ENCODE measurements around the gene B4GALT5. TPM values are rescaled to one million over a fixed set of nuclear protein-coding genes. Genes with fewer than 3 reads are reported as not detected.
A peak's percentile ranks its signal among the peaks of the same experiment; 100 is the strongest.
"Not testable (repeated sequence)": the region's sequence is repeated elsewhere in the genome, so short reads cannot be mapped to it uniquely, and the experiment has no call there.

Gene B4GALT5, protein sequence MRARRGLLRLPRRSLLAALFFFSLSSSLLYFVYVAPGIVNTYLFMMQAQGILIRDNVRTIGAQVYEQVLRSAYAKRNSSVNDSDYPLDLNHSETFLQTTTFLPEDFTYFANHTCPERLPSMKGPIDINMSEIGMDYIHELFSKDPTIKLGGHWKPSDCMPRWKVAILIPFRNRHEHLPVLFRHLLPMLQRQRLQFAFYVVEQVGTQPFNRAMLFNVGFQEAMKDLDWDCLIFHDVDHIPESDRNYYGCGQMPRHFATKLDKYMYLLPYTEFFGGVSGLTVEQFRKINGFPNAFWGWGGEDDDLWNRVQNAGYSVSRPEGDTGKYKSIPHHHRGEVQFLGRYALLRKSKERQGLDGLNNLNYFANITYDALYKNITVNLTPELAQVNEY
- polyA plus RNA-seq (ENCODE audit: low read depth in 6 of 6) = under 1 TPM in 5 of 6 donors, not detected in 1; 0.60 to 0.87 (median 0.71) TPM

DNA sequence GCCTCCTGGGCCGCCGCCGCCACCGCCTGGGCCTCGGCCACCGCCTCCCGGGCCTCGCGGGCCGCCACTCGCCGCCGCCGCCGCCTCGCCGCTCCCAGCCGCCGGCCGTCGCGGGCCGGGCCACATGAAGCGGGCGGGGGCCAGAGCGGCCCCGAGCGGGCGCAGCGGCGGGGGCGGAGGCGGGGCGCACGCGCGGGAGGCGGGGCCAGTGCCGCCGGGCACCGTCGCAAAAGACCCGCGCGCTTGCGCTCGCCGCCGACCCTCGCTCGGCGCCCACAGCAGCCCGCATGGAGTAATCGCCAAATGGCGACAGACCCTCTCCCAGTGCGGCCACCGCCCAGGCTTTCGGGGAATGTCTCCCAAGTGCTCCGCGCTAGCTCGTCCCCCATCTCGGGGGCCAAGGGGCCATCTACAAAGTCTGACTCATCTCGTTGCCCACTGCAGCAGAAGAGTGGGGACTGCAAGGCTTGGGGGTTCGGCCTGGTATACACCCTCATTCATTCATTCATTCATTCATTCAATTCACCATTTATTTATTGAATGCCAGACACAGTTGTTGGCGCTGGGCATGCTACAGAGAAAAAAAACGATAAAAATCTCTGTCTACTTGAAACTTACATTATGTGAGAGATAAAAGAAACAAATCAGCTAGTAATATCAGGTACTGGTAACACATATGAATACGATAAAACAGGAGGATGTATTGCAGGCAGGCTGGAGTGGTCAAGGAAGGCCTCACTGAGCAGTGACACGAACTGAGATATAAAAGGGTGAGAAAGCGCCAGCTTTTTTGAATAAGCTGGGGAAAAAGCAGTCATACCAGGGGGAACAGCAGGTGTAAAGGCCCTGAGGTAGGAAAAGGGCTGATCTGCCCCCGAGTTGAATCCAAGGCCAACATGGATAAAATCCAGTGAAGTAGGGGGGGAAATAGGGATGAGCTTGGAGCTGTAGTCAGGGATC lies at the start of gene B4GALT5:
TSS of gene B4GALT5 (minus strand) at position 126 of the 960 bp plus-strand sequence. CDS start 188 bp downstream, outside the sequence.
- ATAC-seq (ENCODE audit: low read depth in 2 of 2) = peak; percentile 81 to 82
- Mint-ChIP-seq H3K4me1 (peaks cover 27 to 39% (median 36%) of the 10 kb centered on the region in 3 donors), H3K4me3 (peak within 1 kb of the TSS; percentile 79 to 94 (median 90)), H3K27me3 (no peaks in the 10 kb centered on the region), H3K36me3 (no peaks in the 10 kb centered on the region), H3K27ac (peak within 1 kb of the TSS; percentile 53 to 92 (median 86)), H3K9me3 (no peaks in the 10 kb centered on the region)
- peak; percentile 74 for DNase-seq

GRCh38 chr20:49762940-49763766 lies 49.5 kb upstream of the B4GALT5 start:
- Mint-ChIP-seq H3K27ac (peak overlapping the region in 1 of 6 donors; percentile 31), H3K27me3 (peaks cover 11 to 36% (median 16%) of the 10 kb centered on the region in 3 donors), H3K9me3 (peaks cover 0 to 2% (median 0%) of the 10 kb centered on the region in 7 donors)

DNA sequence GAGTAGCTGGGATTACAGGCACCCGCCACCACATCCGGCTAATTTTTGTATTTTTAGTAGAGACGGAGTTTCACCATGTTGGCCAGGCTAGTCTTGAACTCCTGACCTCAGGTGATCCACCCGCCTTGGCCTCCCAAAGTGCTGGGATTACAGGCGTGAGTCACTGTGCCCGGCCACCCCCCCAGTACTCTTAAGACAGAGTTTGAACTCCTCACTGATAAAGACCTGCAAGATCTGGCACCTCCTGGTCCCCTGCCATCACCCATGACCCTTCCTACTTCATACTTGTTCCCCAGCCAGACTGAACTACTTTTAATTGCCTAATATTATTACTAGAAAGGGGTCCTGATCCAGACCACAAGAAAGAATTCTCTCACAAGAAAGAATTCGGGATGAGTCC lies 48.2 kb upstream of the B4GALT5 start:
- not testable (repeated sequence) for H3K4me1 Mint-ChIP-seq; H3K36me3 Mint-ChIP-seq; DNase-seq; H3K9me3 Mint-ChIP-seq; ATAC-seq (ENCODE audit: low read depth in 2 of 2); H3K4me3 Mint-ChIP-seq
- H3K27ac Mint-ChIP-seq = peak overlapping the region in 1 of 6 donors; percentile 89
- peaks cover 14 to 30% (median 18%) of the 10 kb centered on the region in 3 donors for H3K27me3 Mint-ChIP-seq

More at GRCh38 chr20:49762940-49763766, 49.5 kb upstream of the B4GALT5 start:
- peaks cover 1 to 3% (median 2%) of the 10 kb centered on the region in 3 donors for H3K4me1 Mint-ChIP-seq
- no peak overlapping the region for H3K4me3 Mint-ChIP-seq
- H3K36me3 Mint-ChIP-seq = peaks cover 0 to 7% of the 10 kb centered on the region in 2 donors
- ATAC-seq (ENCODE audit: low read depth in 2 of 2) (no peak), DNase-seq (no peak)

DNA sequence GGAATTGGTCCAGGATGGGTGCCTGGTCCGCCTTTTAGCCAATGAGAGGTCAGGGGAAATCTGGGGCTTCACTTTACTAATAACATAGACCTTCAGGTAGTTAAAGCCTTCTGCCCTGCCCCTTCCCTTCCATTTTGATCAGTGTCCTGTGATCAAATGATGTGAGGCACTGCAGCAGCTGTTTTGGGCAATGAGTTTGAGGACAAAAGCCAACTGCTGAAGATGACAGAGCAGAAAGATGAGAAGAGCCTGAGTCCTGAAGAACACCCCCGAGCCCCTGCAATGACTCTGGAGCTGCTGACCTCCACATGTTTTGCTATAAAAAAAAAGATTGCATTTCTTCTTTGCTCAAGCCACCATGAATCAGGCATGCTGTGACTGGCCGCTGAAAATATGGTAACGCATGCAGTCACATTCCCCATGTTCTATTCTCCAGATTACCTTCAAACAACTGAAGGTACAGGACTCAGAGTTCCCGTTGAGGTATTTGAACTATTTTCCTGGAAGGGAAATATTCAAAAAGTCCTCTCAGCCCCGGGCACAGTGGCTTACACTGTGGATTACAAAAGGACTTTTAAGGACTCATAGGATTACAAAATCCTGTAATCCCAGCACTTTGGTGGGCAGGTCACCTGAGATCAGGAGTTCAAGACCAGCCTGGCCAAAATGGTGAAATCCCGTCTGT lies 45.7 kb upstream of the B4GALT5 start:
- Mint-ChIP-seq H3K27ac (peak overlapping the region in 1 of 6 donors; percentile 32), H3K36me3 (peaks cover 0 to 7% of the 10 kb centered on the region in 2 donors), H3K9me3 (peaks cover 0 to 6% (median 2%) of the 10 kb centered on the region in 7 donors), H3K4me3 (no peak overlapping the region), H3K4me1 (peaks cover 0 to 3% (median 0%) of the 10 kb centered on the region in 3 donors), H3K27me3 (peaks cover 13 to 30% (median 14%) of the 10 kb centered on the region in 3 donors)
- DNase-seq = no peak
- ATAC-seq (ENCODE audit: low read depth in 2 of 2) = no peak

- Mint-ChIP-seq H3K27ac (no peak overlapping the region), H3K36me3 (peaks cover 0 to 7% of the 10 kb centered on the region in 2 donors), H3K4me1 (peaks cover 0 to 3% (median 0%) of the 10 kb centered on the region in 3 donors), H3K9me3 (peaks cover 0 to 6% (median 2%) of the 10 kb centered on the region in 7 donors), H3K4me3 (no peak overlapping the region), H3K27me3 (peaks cover 13 to 30% (median 14%) of the 10 kb centered on the region in 3 donors)
- no peak for DNase-seq
- ATAC-seq (ENCODE audit: low read depth in 2 of 2) = no peak
Observed at GRCh38 chr20:49758781-49759180, 45.1 kb upstream of the B4GALT5 start.

GRCh38 chr20:49757597-49757996 lies 43.9 kb upstream of the B4GALT5 start:
- peak overlapping the region in 1 of 6 donors; percentile 4 for H3K27ac Mint-ChIP-seq
- H3K27me3 Mint-ChIP-seq = peaks cover 13 to 33% (median 17%) of the 10 kb centered on the region in 3 donors
- DNase-seq = no peak
- peaks cover 0 to 3% (median 0%) of the 10 kb centered on the region in 3 donors for H3K4me1 Mint-ChIP-seq
- peaks cover 0 to 6% (median 2%) of the 10 kb centered on the region in 7 donors for H3K9me3 Mint-ChIP-seq
- H3K36me3 Mint-ChIP-seq = peaks cover 0 to 7% of the 10 kb centered on the region in 2 donors
- no peak for ATAC-seq (ENCODE audit: low read depth in 2 of 2)
- H3K4me3 Mint-ChIP-seq = no peak overlapping the region

DNA sequence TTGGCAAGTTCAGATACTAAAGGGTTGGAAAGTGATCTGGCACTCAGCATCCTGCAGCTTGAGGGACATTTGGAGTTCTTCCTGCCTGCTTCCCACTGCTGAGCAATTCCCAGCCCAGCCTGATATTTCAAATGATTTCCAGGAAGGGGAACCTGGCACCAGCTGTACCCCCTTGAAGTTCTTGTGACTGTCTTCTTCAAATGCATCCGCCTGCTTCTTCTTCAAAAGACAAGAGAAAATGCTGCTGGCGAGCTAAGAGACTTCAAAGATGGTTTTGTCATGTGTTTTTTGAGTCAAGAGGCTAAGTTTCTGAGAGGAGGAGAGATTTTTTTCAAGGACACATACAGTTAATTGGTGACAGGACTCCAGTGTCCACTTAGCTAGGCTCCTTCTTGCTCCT lies 42.6 kb upstream of the B4GALT5 start:
- ATAC-seq (ENCODE audit: low read depth in 2 of 2) = no peak
- H3K27ac Mint-ChIP-seq = no peak overlapping the region
- no peak overlapping the region for H3K4me3 Mint-ChIP-seq
- peaks cover 0 to 6% (median 2%) of the 10 kb centered on the region in 7 donors for H3K9me3 Mint-ChIP-seq
- H3K36me3 Mint-ChIP-seq = peaks cover 0 to 7% of the 10 kb centered on the region in 2 donors
- H3K27me3 Mint-ChIP-seq = peaks cover 13 to 33% (median 24%) of the 10 kb centered on the region in 3 donors
- no peak for DNase-seq
- H3K4me1 Mint-ChIP-seq = peaks cover 0 to 3% (median under 1%) of the 10 kb centered on the region in 3 donors

- no peak overlapping the region for H3K4me3 Mint-ChIP-seq
- ATAC-seq (ENCODE audit: low read depth in 2 of 2) (no peak), DNase-seq (no peak)
- H3K36me3 Mint-ChIP-seq = peaks cover 0 to 7% of the 10 kb centered on the region in 2 donors
- peaks cover 0 to 6% (median 2%) of the 10 kb centered on the region in 7 donors for H3K9me3 Mint-ChIP-seq
- H3K27me3 Mint-ChIP-seq = peaks cover 13 to 27% (median 17%) of the 10 kb centered on the region in 3 donors
- H3K4me1 Mint-ChIP-seq = peaks cover 5 to 8% (median 6%) of the 10 kb centered on the region in 3 donors
- no peak overlapping the region for H3K27ac Mint-ChIP-seq
Observed at GRCh38 chr20:49754596-49754995, 40.9 kb upstream of the B4GALT5 start.

- Mint-ChIP-seq H3K4me1 (peaks cover 4 to 6% (median 5%) of the 10 kb centered on the region in 3 donors), H3K27ac (peak overlapping the region in 1 of 6 donors; percentile 20), H3K9me3 (peaks cover 0 to 4% (median 2%) of the 10 kb centered on the region in 7 donors), H3K4me3 (no peak overlapping the region), H3K27me3 (peaks cover 10 to 20% (median 13%) of the 10 kb centered on the region in 3 donors), H3K36me3 (no peaks in the 10 kb centered on the region)
- DNase-seq (no peak), ATAC-seq (ENCODE audit: low read depth in 2 of 2) (no peak)
Observed at GRCh38 chr20:49753133-49753532, 39.5 kb upstream of the B4GALT5 start.

DNA sequence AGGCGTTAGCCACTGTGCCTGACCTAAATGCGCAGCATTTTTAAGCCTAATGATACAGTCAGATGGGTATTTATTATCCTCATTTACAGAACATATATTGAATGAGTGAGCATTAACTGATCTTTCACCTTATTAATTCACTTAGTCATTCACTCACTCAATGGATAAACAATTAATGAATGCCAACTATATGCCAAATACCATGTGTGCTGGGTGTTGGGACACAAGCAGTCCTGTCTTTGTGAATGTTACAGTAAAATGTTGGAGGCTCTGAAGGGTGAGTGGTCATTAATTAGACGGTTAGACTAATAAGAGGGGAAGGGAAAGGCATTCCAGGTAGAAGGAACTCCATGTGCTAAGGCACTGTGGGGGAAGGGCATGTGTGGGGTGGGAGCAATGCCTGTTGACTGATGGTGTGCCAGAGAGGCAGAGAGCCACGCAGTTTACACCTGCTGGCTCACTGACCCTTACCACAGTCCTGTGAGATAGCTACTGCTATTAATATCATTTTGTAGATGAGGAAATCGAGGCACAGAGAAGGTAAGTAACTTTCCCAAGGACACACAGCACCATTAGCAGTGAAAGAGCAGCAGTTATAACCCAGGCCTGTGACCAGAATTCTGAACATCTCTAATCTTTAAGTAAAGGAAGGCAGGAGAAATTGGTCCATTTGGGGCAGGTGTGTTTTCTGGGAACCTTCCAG lies 38.7 kb upstream of the B4GALT5 start:
- ATAC-seq (ENCODE audit: low read depth in 2 of 2) (no peak), DNase-seq (no peak)
- peaks cover 4 to 6% (median 5%) of the 10 kb centered on the region in 3 donors for H3K4me1 Mint-ChIP-seq
- H3K4me3 Mint-ChIP-seq = no peak overlapping the region
- H3K36me3 Mint-ChIP-seq = no peaks in the 10 kb centered on the region
- peaks cover 0 to 1% (median 0%) of the 10 kb centered on the region in 7 donors for H3K9me3 Mint-ChIP-seq
- peaks cover 9 to 20% (median 10%) of the 10 kb centered on the region in 3 donors for H3K27me3 Mint-ChIP-seq
- peak overlapping the region in 2 of 6 donors; percentile 20 to 53 for H3K27ac Mint-ChIP-seq

GRCh38 chr20:49751397-49751736 lies 37.7 kb upstream of the B4GALT5 start:
- Mint-ChIP-seq H3K27me3 (peaks cover 3 to 18% (median 10%) of the 10 kb centered on the region in 3 donors), H3K36me3 (no peaks in the 10 kb centered on the region)
- no peak for ATAC-seq (ENCODE audit: low read depth in 2 of 2)

More at GRCh38 chr20:49751397-49751736, 37.7 kb upstream of the B4GALT5 start:
- H3K27ac Mint-ChIP-seq = peak overlapping the region in 1 of 6 donors; percentile 43
- H3K9me3 Mint-ChIP-seq = no peaks in the 10 kb centered on the region
- peaks cover 4 to 6% (median 5%) of the 10 kb centered on the region in 3 donors for H3K4me1 Mint-ChIP-seq
- no peak for DNase-seq
- H3K4me3 Mint-ChIP-seq = no peak overlapping the region
